Upper lobe of right lung (tissue), 1 donor: ENCODE data around the gene NRG2. TPM values are rescaled to one million over a fixed set of nuclear protein-coding genes. Genes with fewer than 3 reads are reported as not detected.

Experiments used
- ATAC-seq: fragments of 200-7000 bp; cut with Tn5 transposase; one replicate; pipeline ENCODE4 v1.9.1; 2020; ENCODE audit warnings: mild to moderate bottlenecking, moderate library complexity
- DNase-seq: peaks from one replicate; pipeline ENCODE4 v3.0.0-alpha.2; 2020
- H3K27ac ChIP-seq: fragments of 200-600 bp; one replicate; pipeline ENCODE4 v1.8.0; 2022
- H3K27me3 ChIP-seq: fragments of 200-600 bp; one replicate; pipeline ENCODE4 v1.8.0; 2022; ENCODE audit warnings: mild to moderate bottlenecking
- H3K36me3 ChIP-seq: fragments of 200-600 bp; one replicate; pipeline ENCODE4 v1.8.0; 2022
- H3K4me1 ChIP-seq: fragments of 200-600 bp; one replicate; pipeline ENCODE4 v1.8.0; 2022
- H3K4me3 ChIP-seq: fragments of 200-600 bp; one replicate; pipeline ENCODE4 v1.8.0; 2022; ENCODE audit warnings: mild to moderate bottlenecking
- H3K9me3 ChIP-seq: fragments of 200-600 bp; one replicate; pipeline ENCODE4 v1.8.0; 2022
- CTCF ChIP-seq: fragments of 200-600 bp; IDR thresholded peaks from one replicate; pipeline ENCODE4 v1.8.0; 2022; ENCODE audit warnings: antibody characterized with exemption
- intact Hi-C: fragments of 100-400 bp; cut with DNase I; formaldehyde crosslinking; loops from one replicate; pipeline ENCODE4 v1.11.0; 2022
- total RNA-seq: library from RNA; stranded (reverse); fragmentation: NEBNext Ultra II Directional; extraction: Animal tissue kit (Norgen Biotek cat#: 25700); gene quantifications from one replicate; pipeline ENCODE4 v1.2.1, GENCODE V29; 2021
- donor health status: DM: no; HTN: yes; CAD: no; lungs with severe emphysema.

The NRG2 gene
- total RNA-seq, 1 donor from 2014 or later = 1.4 TPM

GRCh38 chr5:139862803-139863202 is 180.3 kb downstream of the NRG2 start:
- Histone ChIP-seq H3K4me1 (peaks cover 14% of the 10 kb centered on the region), H3K27ac (peak overlapping the region; percentile 30), H3K36me3 (no peaks in the 10 kb centered on the region), H3K9me3 (no peaks in the 10 kb centered on the region), H3K27me3 (peaks cover 4% of the 10 kb centered on the region), H3K4me3 (no peak overlapping the region)
- ATAC-seq = no peak
- no peak for TF ChIP-seq CTCF
- intact Hi-C loops = no loop called here
- DNase-seq = no peak

- no peaks in the 10 kb centered on the region for H3K36me3 ChIP-seq
- peaks cover 14% of the 10 kb centered on the region for H3K4me1 ChIP-seq
- no peak overlapping the region for H3K4me3 ChIP-seq
- intact Hi-C loops = no loop called here
- DNase-seq (no peak), ATAC-seq (no peak)
- TF ChIP-seq CTCF = no peak
- peaks cover 4% of the 10 kb centered on the region for H3K27me3 ChIP-seq
- H3K27ac ChIP-seq = no peak overlapping the region
- H3K9me3 ChIP-seq = no peaks in the 10 kb centered on the region
Measured at GRCh38 chr5:139862313-139862712, 180.8 kb downstream of the NRG2 start.

- intact Hi-C loops = no loop called here
- ATAC-seq = no peak
- Histone ChIP-seq H3K27ac (no peak overlapping the region), H3K36me3 (no peaks in the 10 kb centered on the region), H3K4me1 (peaks cover 14% of the 10 kb centered on the region), H3K9me3 (no peaks in the 10 kb centered on the region), H3K27me3 (peaks cover 4% of the 10 kb centered on the region), H3K4me3 (no peak overlapping the region)
- TF ChIP-seq CTCF = no peak
- DNase-seq = no peak
Measured at GRCh38 chr5:139861889-139862207, 181.3 kb downstream of the NRG2 start.

GRCh38 chr5:139861021-139861888 is 181.8 kb downstream of the NRG2 start:
- DNase-seq = no peak
- intact Hi-C loops = no loop called here
- H3K27me3 ChIP-seq = peaks cover 4% of the 10 kb centered on the region
- no peak overlapping the region for H3K4me3 ChIP-seq
- TF ChIP-seq CTCF = no peak
- no peak overlapping the region for H3K27ac ChIP-seq
- H3K9me3 ChIP-seq = no peaks in the 10 kb centered on the region
- no peaks in the 10 kb centered on the region for H3K36me3 ChIP-seq
- no peak for ATAC-seq
- H3K4me1 ChIP-seq = peaks cover 14% of the 10 kb centered on the region

- H3K9me3 ChIP-seq = no peaks in the 10 kb centered on the region
- TF ChIP-seq CTCF = no peak
- H3K27me3 ChIP-seq = peaks cover 4% of the 10 kb centered on the region
- DNase-seq (no peak), ATAC-seq (no peak)
- no peak overlapping the region for H3K4me3 ChIP-seq
- no peak overlapping the region for H3K27ac ChIP-seq
- peaks cover 14% of the 10 kb centered on the region for H3K4me1 ChIP-seq
- intact Hi-C loops = no loop called here
- H3K36me3 ChIP-seq = no peaks in the 10 kb centered on the region
Measured at GRCh38 chr5:139859013-139859412, 184.1 kb downstream of the NRG2 start.
